Smooth muscle cell (in vitro differentiated cells): ENCODE results near the gene NAA10. TPM values are rescaled to one million over a fixed set of nuclear protein-coding genes. Genes with fewer than 3 reads are reported as not detected.

Experiments
- DNase-seq: peaks from one replicate; lab custom pipeline; 2025; ENCODE audit not compliant: unreplicated experiment; lab: John Stamatoyannopoulos, UW
- H2AFZ ChIP-seq: fragments of 200-600 bp; sonication (generic); 2 replicates; pipeline ENCODE4 v1.6.0; 2016; ENCODE audit warnings: antibody characterized with exemption, low read depth, mild to moderate bottlenecking
- H3F3A ChIP-seq: fragments of 200-600 bp; sonication (generic); 2 replicates; pipeline ENCODE4 v1.6.0; 2017; ENCODE audit warnings: antibody characterized with exemption, low read depth
- H3K27ac ChIP-seq: fragments of 200-600 bp; sonication (generic); 2 replicates; pipeline ENCODE4 v1.5.1; 2016; ENCODE audit warnings: low read depth, mild to moderate bottlenecking
- H3K27me3 ChIP-seq: fragments of 200-600 bp; sonication (generic); 2 replicates; pipeline ENCODE4 v1.6.1; 2016; ENCODE audit warnings: low read depth, mild to moderate bottlenecking
- H3K36me3 ChIP-seq: fragments of 200-600 bp; sonication (generic); 2 replicates; pipeline ENCODE4 v1.5.1; 2016; ENCODE audit warnings: low read depth
- H3K4me1 ChIP-seq: fragments of 200-600 bp; sonication (generic); 2 replicates; pipeline ENCODE4 v1.5.1; 2016; ENCODE audit warnings: low read depth
- H3K4me2 ChIP-seq: fragments of 200-600 bp; sonication (generic); 2 replicates; pipeline ENCODE4 v1.6.0; 2016; ENCODE audit warnings: mild to moderate bottlenecking
- H3K4me3 ChIP-seq: fragments of 200-600 bp; sonication (generic); 2 replicates; pipeline ENCODE4 v1.5.1; 2016; ENCODE audit warnings: mild to moderate bottlenecking
- H3K79me2 ChIP-seq: fragments of 200-600 bp; sonication (generic); 2 replicates; pipeline ENCODE4 v1.6.0; 2016; ENCODE audit warnings: low read depth, mild to moderate bottlenecking
- H3K9ac ChIP-seq: fragments of 200-600 bp; sonication (generic); 2 replicates; pipeline ENCODE4 v1.6.0; 2016; ENCODE audit warnings: low read depth
- H3K9me3 ChIP-seq: fragments of 200-600 bp; sonication (generic); replicated peaks from 2 replicates; pipeline ENCODE4 v1.5.1; 2016; ENCODE audit warnings: low read depth
- H4K20me1 ChIP-seq: fragments of 200-600 bp; sonication (generic); 2 replicates; pipeline ENCODE4 v1.6.0; 2016; ENCODE audit warnings: low read depth
- WGBS: methylation state at CpG from one replicate; pipeline ENCODE4 v1.1.7; 2016; ENCODE audit warnings: low lambda C conversion rate; 5-methylcytosine and 5-hydroxymethylcytosine counted together
- polyA plus RNA-seq: library from polyadenylated mRNA; unstranded; fragments of >200 nt; fragmentation: Nextera tagmentation; extraction: Ambion mirVana; gene quantifications from 2 replicates; pipeline ENCODE4 v1.2.1, GENCODE V29; 2016
- total RNA-seq: library from RNA; depleted of rRNA; stranded (reverse); fragments of >200 nt; gene quantifications from 2 replicates; pipeline ENCODE4 v1.2.3, GENCODE V29; 2014
- TF ChIP-seq, protein P1 (sequence below): fragments of 200-600 bp; sonication (generic); IDR thresholded peaks from 2 replicates; pipeline ENCODE4 v1.5.1; 2017; ENCODE audit warnings: borderline replicate concordance, mild to moderate bottlenecking, antibody characterized with exemption; ENCODE audit not compliant: insufficient read depth, poor library complexity, severe bottlenecking

Gene NAA10
- total and polyA plus RNA-seq, 2 experiments from 2014 or later, result 81.2 to 124 TPM

DNA sequence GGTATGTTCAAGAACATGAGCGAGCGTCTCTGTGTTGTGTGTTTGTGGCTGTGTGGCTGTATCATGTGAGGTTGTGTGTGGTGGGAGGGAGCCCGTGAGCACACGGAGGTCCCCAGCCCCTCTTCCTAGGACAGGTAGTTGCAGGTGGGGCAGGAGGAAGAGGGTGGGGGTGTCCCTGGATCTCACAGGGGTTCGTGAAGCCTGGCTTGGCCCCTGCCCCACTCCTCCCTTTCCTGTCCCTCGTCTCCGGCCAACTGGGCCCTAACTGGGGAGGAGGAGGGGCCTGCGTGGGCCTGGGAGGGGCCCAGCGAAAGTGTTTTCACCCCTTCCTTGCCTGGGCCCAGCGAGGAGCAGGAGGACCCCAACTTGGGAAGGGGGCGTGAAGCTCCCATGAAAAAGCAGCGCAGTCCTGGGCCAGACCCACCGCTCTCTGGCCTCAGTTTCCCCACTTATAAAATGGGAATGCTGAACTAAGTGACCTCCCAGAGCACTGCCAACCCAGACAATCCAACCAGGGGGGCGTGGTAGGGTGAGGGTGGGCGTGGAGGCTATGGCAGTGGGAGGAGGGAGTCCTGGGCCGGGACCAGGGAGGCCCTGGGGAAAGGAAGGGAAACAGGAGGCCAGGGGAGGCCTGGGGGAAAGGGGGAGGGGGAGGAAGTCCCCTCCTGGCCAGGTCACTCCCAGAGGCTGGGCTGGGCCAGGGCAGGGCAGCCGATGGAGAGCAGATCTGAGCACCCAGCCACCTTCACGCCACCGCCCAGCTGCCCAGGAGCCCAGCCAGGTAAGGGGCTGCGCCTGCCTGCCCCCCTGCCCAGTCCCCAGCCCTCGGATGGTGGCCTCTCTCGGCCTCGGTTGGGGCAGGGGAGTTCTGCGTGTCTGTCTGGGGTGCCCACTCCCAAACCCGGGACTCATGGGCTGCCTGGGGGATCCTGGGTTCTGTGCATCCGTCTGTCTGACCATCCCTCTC, 30.6 kb downstream of the NAA10 start, which contains the start of gene AVPR2:
Gene AVPR2 (plus strand): TSS at position 683 of the 967 bp plus-strand sequence. CDS start 473 bp downstream, outside the sequence.
- H2AFZ ChIP-seq, result no peak within 1 kb of the TSS
- no peaks in the 10 kb centered on the region for H3F3A ChIP-seq
- no peaks in the 10 kb centered on the region for H3K79me2 ChIP-seq
- no peaks in the 10 kb centered on the region for H3K4me1 ChIP-seq
- no peak within 1 kb of the TSS for H3K9ac ChIP-seq
- H3K9me3 ChIP-seq, result no peaks in the 10 kb centered on the region
- H3K4me3 ChIP-seq, result no peak within 1 kb of the TSS
- no peak for DNase-seq
- WGBS, result 76% methylated on average over 24 of the region's 26 CpGs
- H3K27ac ChIP-seq, result no peak within 1 kb of the TSS
- H3K36me3 ChIP-seq, result no peaks in the 10 kb centered on the region
- H3K27me3 ChIP-seq, result no peaks in the 10 kb centered on the region
- no peak within 1 kb of the TSS for H3K4me2 ChIP-seq
- TF ChIP-seq, protein P1, sequence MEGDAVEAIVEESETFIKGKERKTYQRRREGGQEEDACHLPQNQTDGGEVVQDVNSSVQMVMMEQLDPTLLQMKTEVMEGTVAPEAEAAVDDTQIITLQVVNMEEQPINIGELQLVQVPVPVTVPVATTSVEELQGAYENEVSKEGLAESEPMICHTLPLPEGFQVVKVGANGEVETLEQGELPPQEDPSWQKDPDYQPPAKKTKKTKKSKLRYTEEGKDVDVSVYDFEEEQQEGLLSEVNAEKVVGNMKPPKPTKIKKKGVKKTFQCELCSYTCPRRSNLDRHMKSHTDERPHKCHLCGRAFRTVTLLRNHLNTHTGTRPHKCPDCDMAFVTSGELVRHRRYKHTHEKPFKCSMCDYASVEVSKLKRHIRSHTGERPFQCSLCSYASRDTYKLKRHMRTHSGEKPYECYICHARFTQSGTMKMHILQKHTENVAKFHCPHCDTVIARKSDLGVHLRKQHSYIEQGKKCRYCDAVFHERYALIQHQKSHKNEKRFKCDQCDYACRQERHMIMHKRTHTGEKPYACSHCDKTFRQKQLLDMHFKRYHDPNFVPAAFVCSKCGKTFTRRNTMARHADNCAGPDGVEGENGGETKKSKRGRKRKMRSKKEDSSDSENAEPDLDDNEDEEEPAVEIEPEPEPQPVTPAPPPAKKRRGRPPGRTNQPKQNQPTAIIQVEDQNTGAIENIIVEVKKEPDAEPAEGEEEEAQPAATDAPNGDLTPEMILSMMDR, result no peak
- no peaks in the 10 kb centered on the region for H4K20me1 ChIP-seq

DNA sequence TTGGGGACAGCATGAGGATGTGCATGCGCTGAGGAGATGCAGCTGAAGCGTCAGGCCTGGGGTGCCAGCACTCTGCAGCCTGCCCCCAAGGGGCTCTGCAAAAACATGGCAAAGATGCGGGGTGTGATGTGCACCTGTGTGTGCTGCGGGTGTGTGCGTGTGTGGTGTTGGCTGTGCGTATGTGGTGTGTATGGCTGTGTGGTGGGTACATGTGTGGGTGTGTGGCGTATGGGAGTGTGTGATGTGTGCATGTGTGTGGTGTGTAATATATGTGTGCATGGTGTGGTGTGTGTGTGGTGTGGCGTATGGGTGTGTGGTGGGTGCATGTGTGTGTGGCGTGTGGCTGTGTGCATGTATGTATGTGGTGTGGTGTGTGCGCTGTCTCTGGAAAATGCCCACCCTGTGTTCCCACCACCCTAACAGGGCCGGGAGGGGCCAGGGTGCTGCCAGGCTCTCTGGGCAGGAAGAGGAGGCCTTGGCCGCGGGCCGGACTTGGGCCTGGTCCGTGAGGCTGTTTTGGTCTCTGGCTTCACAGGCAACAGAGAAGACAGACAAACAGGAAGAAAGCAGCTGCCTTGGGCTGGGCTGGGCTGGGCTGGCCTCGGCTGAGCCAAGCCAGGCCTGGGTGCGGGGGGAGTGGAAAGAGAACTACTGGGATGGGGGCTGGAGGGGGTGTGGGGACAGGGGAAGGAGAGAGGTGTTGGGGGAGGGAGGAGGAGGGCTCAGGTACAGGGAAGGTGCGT, 31.4 kb downstream of the NAA10 start:
- DNase-seq, result no peak
- Histone ChIP-seq H2AFZ (no peak overlapping the region), H4K20me1 (no peaks in the 10 kb centered on the region), H3K36me3 (no peaks in the 10 kb centered on the region), H3K27ac (no peak overlapping the region), H3F3A (no peaks in the 10 kb centered on the region), H3K79me2 (no peaks in the 10 kb centered on the region), H3K9ac (no peak overlapping the region), H3K4me3 (no peak overlapping the region), H3K9me3 (no peaks in the 10 kb centered on the region), H3K27me3 (no peaks in the 10 kb centered on the region), H3K4me1 (no peaks in the 10 kb centered on the region), H3K4me2 (no peak overlapping the region)
- TF ChIP-seq, protein P1, result no peak
- 73% methylated on average over 15 of the region's 18 CpGs for WGBS

DNA sequence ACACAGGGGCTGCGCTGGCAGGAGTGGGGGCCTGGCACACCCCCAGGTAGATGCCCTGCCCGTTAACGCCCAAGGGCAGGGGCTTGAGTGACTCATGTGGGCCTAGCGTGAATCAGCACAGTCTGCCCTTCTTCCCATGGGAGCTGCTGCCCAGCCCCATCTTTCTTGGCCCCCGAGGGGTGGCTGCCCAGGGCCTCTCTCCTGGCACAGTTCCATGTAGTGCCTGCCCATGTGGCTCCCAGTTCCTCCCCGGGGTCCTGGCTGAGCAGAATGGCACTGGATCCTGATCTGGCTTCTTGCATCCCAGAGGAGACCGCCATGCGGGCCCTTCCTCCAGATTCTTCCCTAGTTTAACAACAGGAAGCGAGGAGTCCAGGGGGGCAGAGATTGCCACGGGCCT, 32.5 kb downstream of the NAA10 start:
- H3K9me3 ChIP-seq, result no peaks in the 10 kb centered on the region
- 53% methylated on average over 9 of the region's 10 CpGs for WGBS
- H3K27me3 ChIP-seq, result no peaks in the 10 kb centered on the region
- TF ChIP-seq, protein P1, result no peak
- H3K9ac ChIP-seq, result no peak overlapping the region
- H3F3A ChIP-seq, result no peaks in the 10 kb centered on the region
- H3K4me3 ChIP-seq, result no peak overlapping the region
- DNase-seq, result no peak
- no peak overlapping the region for H3K27ac ChIP-seq
- H3K79me2 ChIP-seq, result no peaks in the 10 kb centered on the region
- no peaks in the 10 kb centered on the region for H3K4me1 ChIP-seq
- no peaks in the 10 kb centered on the region for H3K36me3 ChIP-seq
- no peak overlapping the region for H2AFZ ChIP-seq
- no peaks in the 10 kb centered on the region for H4K20me1 ChIP-seq
- H3K4me2 ChIP-seq, result no peak overlapping the region
